ENCODE data around the gene SIM2.

Gene SIM2

DNA sequence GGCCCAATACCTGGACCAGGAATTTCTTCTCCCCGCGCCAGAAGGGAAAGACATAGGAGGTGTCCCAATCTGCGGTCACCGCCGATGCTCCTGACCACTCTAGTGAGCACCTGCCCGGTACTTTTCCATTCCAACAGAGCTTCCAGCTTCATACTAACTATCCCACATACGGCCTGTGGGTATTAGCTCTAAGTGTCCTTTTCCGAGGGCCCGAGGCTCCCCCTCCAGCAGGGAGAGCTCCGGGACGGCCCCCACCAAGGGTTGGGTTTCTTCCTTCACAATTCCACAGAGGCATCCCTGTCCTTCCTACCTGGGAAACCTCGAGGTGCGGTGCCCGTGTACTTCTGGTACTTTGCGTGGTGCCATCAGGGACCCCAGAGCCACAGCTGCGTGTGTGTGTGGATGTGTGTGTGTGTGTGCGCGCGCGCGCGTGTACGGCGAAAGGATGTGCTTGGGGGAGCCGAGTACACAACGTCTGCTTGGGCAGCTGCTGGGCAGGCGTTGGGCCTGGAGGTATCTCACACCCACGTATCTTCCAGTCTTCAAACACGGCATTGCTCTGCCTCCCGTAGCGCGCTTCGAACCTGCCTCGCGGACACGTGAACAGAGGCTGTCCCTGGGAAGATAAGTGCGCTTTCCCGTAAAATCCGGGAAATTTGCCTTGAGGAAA, 2.4 kb upstream of the SIM2 start:
- H3K4me3 ChIP-seq (ENCODE audit: low read depth, low read length), result no peak overlapping the region
- TF ChIP-seq, protein P1, sequence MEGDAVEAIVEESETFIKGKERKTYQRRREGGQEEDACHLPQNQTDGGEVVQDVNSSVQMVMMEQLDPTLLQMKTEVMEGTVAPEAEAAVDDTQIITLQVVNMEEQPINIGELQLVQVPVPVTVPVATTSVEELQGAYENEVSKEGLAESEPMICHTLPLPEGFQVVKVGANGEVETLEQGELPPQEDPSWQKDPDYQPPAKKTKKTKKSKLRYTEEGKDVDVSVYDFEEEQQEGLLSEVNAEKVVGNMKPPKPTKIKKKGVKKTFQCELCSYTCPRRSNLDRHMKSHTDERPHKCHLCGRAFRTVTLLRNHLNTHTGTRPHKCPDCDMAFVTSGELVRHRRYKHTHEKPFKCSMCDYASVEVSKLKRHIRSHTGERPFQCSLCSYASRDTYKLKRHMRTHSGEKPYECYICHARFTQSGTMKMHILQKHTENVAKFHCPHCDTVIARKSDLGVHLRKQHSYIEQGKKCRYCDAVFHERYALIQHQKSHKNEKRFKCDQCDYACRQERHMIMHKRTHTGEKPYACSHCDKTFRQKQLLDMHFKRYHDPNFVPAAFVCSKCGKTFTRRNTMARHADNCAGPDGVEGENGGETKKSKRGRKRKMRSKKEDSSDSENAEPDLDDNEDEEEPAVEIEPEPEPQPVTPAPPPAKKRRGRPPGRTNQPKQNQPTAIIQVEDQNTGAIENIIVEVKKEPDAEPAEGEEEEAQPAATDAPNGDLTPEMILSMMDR (IDR thresholded peaks at IDR 0.05; ENCODE audit: low read depth, low read length), result no peak

DNA sequence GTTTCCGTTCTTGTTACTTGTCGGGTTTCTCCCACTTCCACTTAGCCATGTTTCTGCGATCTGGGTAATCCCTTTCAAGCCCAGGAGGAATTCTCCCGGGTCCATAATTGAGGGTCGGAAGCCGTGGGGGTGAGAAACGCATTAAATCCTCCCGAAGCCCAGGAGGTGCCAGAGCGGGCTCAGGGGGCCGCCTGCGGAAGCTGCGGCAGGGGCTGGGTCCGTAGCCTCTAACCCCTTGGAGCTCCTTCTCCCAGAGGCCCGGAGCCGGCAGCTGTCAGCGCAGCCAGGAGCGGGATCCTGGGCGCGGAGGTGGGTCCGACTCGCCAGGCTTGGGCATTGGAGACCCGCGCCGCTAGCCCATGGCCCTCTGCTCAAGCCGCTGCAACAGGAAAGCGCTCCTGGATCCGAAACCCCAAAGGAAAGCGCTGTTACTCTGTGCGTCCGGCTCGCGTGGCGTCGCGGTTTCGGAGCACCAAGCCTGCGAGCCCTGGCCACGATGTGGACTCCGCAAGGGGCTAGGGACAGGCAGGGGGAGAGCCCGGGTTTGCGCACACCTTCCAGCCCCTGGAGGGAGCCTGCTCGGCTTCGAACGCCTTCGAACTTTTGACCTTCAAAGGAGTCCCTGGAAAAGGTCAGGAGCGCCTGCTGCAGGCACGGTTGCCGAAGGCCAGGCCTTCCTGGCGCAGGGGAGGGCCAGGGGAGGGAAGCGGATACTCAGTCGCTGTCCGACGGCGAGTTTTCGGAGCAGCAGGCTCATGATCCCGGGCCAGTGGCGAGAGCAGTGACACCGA, 1.7 kb upstream of the SIM2 start:
- H3K4me3 ChIP-seq (ENCODE audit: low read depth, low read length), result peak overlapping the region; percentile 22; the same call in 1 of the 2 replicates

DNA sequence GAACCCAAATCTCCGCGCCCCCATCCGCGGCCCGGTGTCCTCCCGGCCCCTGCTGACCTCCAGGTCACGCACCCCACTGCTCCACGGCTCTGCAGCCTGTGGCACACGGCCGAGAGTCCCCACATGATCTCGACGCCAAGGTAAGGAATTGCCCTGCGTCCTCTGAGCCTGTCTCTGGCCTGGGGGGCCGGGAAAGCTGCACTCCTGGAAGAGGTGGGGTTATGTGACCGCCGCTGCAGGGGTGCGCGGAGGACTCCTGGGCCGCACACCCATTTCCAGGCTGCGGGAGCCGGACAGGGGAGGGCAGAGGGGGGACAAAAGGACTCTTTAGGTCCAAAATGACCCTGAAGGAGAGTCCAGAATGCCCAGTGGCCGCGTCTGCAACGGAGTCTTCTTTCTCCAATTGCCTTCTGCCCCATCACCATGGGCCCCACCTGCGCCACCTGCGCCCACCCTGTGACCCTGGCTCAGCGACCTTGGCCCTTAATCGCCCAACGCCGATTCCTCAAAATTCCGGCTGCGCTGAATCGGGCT, 997 bp upstream of the SIM2 start:
- TF ChIP-seq, protein P1 (IDR thresholded peaks at IDR 0.05; ENCODE audit: low read depth, low read length), result no peak
- H3K4me3 ChIP-seq (ENCODE audit: low read depth, low read length), result peak overlapping the region; percentile 45

More for the DNA sequence above, 1.7 kb upstream of the SIM2 start:
- TF ChIP-seq, protein P1 (IDR thresholded peaks at IDR 0.05; ENCODE audit: low read depth, low read length), result no peak

DNA sequence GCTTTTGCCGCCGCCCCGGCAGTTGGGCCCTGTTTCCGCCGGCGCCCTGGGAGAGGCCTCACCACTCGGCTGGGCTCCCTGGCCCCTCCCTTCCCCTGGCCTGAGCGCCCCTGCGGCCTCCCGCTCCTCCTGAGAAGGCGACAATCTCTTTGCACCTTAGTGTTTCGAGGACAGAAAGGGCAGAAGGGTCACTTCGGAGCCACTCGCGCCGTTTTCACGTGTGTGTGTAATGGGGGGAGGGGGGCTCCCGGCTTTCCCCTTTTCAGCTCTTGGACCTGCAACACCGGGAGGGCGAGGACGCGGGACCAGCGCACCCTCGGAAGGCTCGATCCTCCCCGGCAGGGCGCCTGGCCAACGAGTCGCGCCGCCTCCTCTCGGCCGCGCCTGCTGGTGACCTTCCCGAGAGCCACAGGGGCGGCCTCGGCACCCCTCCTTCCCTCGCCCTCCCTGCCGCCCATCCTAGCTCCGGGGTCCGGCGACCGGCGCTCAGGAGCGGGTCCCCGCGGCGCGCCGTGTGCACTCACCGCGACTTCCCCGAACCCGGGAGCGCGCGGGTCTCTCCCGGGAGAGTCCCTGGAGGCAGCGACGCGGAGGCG, 432 bp upstream of the SIM2 start:
- TF ChIP-seq, protein P1 (IDR thresholded peaks at IDR 0.05; ENCODE audit: low read depth, low read length), result no peak
- H3K4me3 ChIP-seq (ENCODE audit: low read depth, low read length), result peak overlapping the region; percentile 45

DNA sequence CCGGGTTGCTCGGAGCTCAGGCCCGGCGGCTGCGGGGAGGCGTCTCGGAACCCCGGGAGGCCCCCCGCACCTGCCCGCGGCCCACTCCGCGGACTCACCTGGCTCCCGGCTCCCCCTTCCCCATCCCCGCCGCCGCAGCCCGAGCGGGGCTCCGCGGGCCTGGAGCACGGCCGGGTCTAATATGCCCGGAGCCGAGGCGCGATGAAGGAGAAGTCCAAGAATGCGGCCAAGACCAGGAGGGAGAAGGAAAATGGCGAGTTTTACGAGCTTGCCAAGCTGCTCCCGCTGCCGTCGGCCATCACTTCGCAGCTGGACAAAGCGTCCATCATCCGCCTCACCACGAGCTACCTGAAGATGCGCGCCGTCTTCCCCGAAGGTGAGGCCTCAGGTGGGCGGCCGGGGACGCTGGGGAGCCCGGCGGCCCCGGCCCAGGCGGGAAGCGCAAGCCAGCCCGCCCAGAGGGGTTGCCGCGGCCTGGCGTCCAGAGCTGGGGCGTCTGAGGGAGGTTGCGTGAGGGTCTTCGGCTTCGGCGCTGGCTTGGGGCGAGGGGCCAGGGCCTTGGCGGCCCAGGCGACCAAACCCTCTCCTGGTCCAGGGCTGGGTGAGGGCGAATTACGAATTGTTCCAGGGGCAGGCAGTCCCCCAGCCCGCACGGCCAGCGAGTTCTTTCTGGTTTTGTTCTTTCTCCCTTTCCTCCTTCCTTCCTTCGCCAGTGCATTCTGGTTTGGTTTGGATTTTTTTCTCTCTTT, 805 bp downstream of the SIM2 start:
- H3K4me3 ChIP-seq (ENCODE audit: low read depth, low read length), result peak overlapping the region; percentile 56
- TF ChIP-seq, protein P1 (IDR thresholded peaks at IDR 0.05; ENCODE audit: low read depth, low read length), result no peak

DNA sequence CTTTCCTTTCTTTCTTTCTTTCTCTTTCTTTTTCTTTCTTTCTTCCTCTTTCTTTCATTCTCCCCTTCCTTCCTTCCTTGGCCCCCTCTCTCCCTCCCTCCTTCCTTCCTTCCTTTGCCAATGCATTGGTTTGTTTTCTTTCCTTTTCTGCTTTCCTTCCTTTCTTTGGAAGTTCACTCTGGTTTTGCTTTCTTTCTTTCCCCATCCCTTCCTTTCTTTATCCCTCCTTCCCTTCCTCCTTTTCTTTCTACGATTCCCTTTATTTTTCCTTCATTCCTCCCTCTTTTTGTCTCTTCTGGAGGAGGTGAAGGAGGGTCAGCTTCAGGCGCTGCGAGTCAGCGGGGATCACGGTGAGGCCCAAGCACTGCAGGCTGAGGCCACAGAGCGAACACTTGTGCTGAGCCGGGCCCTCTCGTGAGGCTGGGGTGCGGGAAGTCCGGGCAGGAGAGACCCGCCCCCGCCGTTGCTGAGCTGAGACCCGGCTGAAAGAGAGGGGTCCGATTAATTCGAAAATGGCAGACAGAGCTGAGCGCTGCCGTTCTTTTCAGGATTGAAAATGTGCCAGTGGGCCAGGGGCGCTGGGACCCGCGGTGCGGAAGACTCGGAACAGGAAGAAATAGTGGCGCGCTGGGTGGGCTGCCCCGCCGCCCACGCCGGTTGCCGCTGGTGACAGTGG, 1.5 kb downstream of the SIM2 start:
- TF ChIP-seq, protein P1 (IDR thresholded peaks at IDR 0.05; ENCODE audit: low read depth, low read length), result no peak
- peak overlapping the region; percentile 56 for H3K4me3 ChIP-seq (ENCODE audit: low read depth, low read length)
